Measurements from ENCODE around the gene LPP.

The LPP gene

GRCh38 chr3:188217726-188218125 lies 63.8 kb downstream of the LPP start:
- H3K27me3 ChIP-seq (ENCODE audit: control insufficient read depth, insufficient read depth, low read length) = no peaks in the 10 kb centered on the region
- no peak overlapping the region for H3K9ac ChIP-seq (ENCODE audit: low read depth, low read length)
- no peaks in the 10 kb centered on the region for H3K36me3 ChIP-seq (ENCODE audit: control insufficient read depth, insufficient read depth, low read length)
- H3K4me3 ChIP-seq (ENCODE audit: low read depth, low read length) = no peak overlapping the region
- H3K4me1 ChIP-seq (ENCODE audit: control insufficient read depth, insufficient read depth, low read length) = peaks cover 3% of the 10 kb centered on the region
- no peaks in the 10 kb centered on the region for H3K9me3 ChIP-seq (ENCODE audit: control insufficient read depth, insufficient read depth, low read length)

- H3K4me1 ChIP-seq (ENCODE audit: control insufficient read depth, insufficient read depth, low read length) = peaks cover 6% of the 10 kb centered on the region
- no peaks in the 10 kb centered on the region for H3K9me3 ChIP-seq (ENCODE audit: control insufficient read depth, insufficient read depth, low read length)
These were observed 64.6 kb downstream of the LPP start for GRCh38 chr3:188218603-188219002.

GRCh38 chr3:188219147-188219546 lies 65.2 kb downstream of the LPP start:
- Histone ChIP-seq H3K9ac (ENCODE audit: low read depth, low read length) (no peak overlapping the region), H3K27me3 (ENCODE audit: control insufficient read depth, insufficient read depth, low read length) (no peaks in the 10 kb centered on the region), H3K36me3 (ENCODE audit: control insufficient read depth, insufficient read depth, low read length) (no peaks in the 10 kb centered on the region)

More at GRCh38 chr3:188218603-188219002, 64.6 kb downstream of the LPP start:
- H3K36me3 ChIP-seq (ENCODE audit: control insufficient read depth, insufficient read depth, low read length) = no peaks in the 10 kb centered on the region
- H3K27me3 ChIP-seq (ENCODE audit: control insufficient read depth, insufficient read depth, low read length) = no peaks in the 10 kb centered on the region
- H3K4me3 ChIP-seq (ENCODE audit: low read depth, low read length) = no peak overlapping the region
- H3K9ac ChIP-seq (ENCODE audit: low read depth, low read length) = no peak overlapping the region

GRCh38 chr3:188220097-188220788 lies 66.3 kb downstream of the LPP start:
- no peaks in the 10 kb centered on the region for H3K36me3 ChIP-seq (ENCODE audit: control insufficient read depth, insufficient read depth, low read length)
- no peak overlapping the region for H3K9ac ChIP-seq (ENCODE audit: low read depth, low read length)
- peaks cover 6% of the 10 kb centered on the region for H3K4me1 ChIP-seq (ENCODE audit: control insufficient read depth, insufficient read depth, low read length)
- H3K9me3 ChIP-seq (ENCODE audit: control insufficient read depth, insufficient read depth, low read length) = no peaks in the 10 kb centered on the region
- no peak overlapping the region for H3K4me3 ChIP-seq (ENCODE audit: low read depth, low read length)
- no peaks in the 10 kb centered on the region for H3K27me3 ChIP-seq (ENCODE audit: control insufficient read depth, insufficient read depth, low read length)

More at GRCh38 chr3:188219147-188219546, 65.2 kb downstream of the LPP start:
- Histone ChIP-seq H3K4me3 (ENCODE audit: low read depth, low read length) (no peak overlapping the region), H3K4me1 (ENCODE audit: control insufficient read depth, insufficient read depth, low read length) (peaks cover 6% of the 10 kb centered on the region), H3K9me3 (ENCODE audit: control insufficient read depth, insufficient read depth, low read length) (no peaks in the 10 kb centered on the region)

GRCh38 chr3:188220988-188221818 lies 67.2 kb downstream of the LPP start:
- Histone ChIP-seq H3K4me1 (ENCODE audit: control insufficient read depth, insufficient read depth, low read length) (peaks cover 6% of the 10 kb centered on the region), H3K9ac (ENCODE audit: low read depth, low read length) (no peak overlapping the region), H3K4me3 (ENCODE audit: low read depth, low read length) (no peak overlapping the region), H3K27me3 (ENCODE audit: control insufficient read depth, insufficient read depth, low read length) (no peaks in the 10 kb centered on the region), H3K9me3 (ENCODE audit: control insufficient read depth, insufficient read depth, low read length) (no peaks in the 10 kb centered on the region), H3K36me3 (ENCODE audit: control insufficient read depth, insufficient read depth, low read length) (no peaks in the 10 kb centered on the region)

- no peaks in the 10 kb centered on the region for H3K36me3 ChIP-seq (ENCODE audit: control insufficient read depth, insufficient read depth, low read length)
- no peaks in the 10 kb centered on the region for H3K27me3 ChIP-seq (ENCODE audit: control insufficient read depth, insufficient read depth, low read length)
- no peak overlapping the region for H3K9ac ChIP-seq (ENCODE audit: low read depth, low read length)
- H3K4me3 ChIP-seq (ENCODE audit: low read depth, low read length) = no peak overlapping the region
- H3K4me1 ChIP-seq (ENCODE audit: control insufficient read depth, insufficient read depth, low read length) = peaks cover 3% of the 10 kb centered on the region
- no peaks in the 10 kb centered on the region for H3K9me3 ChIP-seq (ENCODE audit: control insufficient read depth, insufficient read depth, low read length)
These were observed 70.0 kb downstream of the LPP start for GRCh38 chr3:188223936-188224335.

GRCh38 chr3:188227442-188227841 lies 73.5 kb downstream of the LPP start:
- Histone ChIP-seq H3K9me3 (ENCODE audit: control insufficient read depth, insufficient read depth, low read length) (no peaks in the 10 kb centered on the region), H3K4me1 (ENCODE audit: control insufficient read depth, insufficient read depth, low read length) (peaks cover 3% of the 10 kb centered on the region), H3K36me3 (ENCODE audit: control insufficient read depth, insufficient read depth, low read length) (no peaks in the 10 kb centered on the region), H3K9ac (ENCODE audit: low read depth, low read length) (no peak overlapping the region), H3K27me3 (ENCODE audit: control insufficient read depth, insufficient read depth, low read length) (no peaks in the 10 kb centered on the region), H3K4me3 (ENCODE audit: low read depth, low read length) (no peak overlapping the region)

- no peak overlapping the region for H3K9ac ChIP-seq (ENCODE audit: low read depth, low read length)
- H3K36me3 ChIP-seq (ENCODE audit: control insufficient read depth, insufficient read depth, low read length) = no peaks in the 10 kb centered on the region
- no peaks in the 10 kb centered on the region for H3K9me3 ChIP-seq (ENCODE audit: control insufficient read depth, insufficient read depth, low read length)
- H3K27me3 ChIP-seq (ENCODE audit: control insufficient read depth, insufficient read depth, low read length) = no peaks in the 10 kb centered on the region
- H3K4me3 ChIP-seq (ENCODE audit: low read depth, low read length) = no peak overlapping the region
- H3K4me1 ChIP-seq (ENCODE audit: control insufficient read depth, insufficient read depth, low read length) = no peaks in the 10 kb centered on the region
These were observed 75.2 kb downstream of the LPP start for GRCh38 chr3:188229177-188229576.

GRCh38 chr3:188229726-188230125 lies 75.8 kb downstream of the LPP start:
- H3K36me3 ChIP-seq (ENCODE audit: control insufficient read depth, insufficient read depth, low read length) = no peaks in the 10 kb centered on the region
- no peak overlapping the region for H3K4me3 ChIP-seq (ENCODE audit: low read depth, low read length)
- no peaks in the 10 kb centered on the region for H3K27me3 ChIP-seq (ENCODE audit: control insufficient read depth, insufficient read depth, low read length)

GRCh38 chr3:188230962-188231361 lies 77.0 kb downstream of the LPP start:
- H3K9me3 ChIP-seq (ENCODE audit: control insufficient read depth, insufficient read depth, low read length) = no peaks in the 10 kb centered on the region
- H3K36me3 ChIP-seq (ENCODE audit: control insufficient read depth, insufficient read depth, low read length) = no peaks in the 10 kb centered on the region
- no peak overlapping the region for H3K9ac ChIP-seq (ENCODE audit: low read depth, low read length)
- H3K27me3 ChIP-seq (ENCODE audit: control insufficient read depth, insufficient read depth, low read length) = no peaks in the 10 kb centered on the region
- no peak overlapping the region for H3K4me3 ChIP-seq (ENCODE audit: low read depth, low read length)
- H3K4me1 ChIP-seq (ENCODE audit: control insufficient read depth, insufficient read depth, low read length) = no peaks in the 10 kb centered on the region

More at GRCh38 chr3:188229726-188230125, 75.8 kb downstream of the LPP start:
- no peaks in the 10 kb centered on the region for H3K9me3 ChIP-seq (ENCODE audit: control insufficient read depth, insufficient read depth, low read length)
- H3K9ac ChIP-seq (ENCODE audit: low read depth, low read length) = no peak overlapping the region
- H3K4me1 ChIP-seq (ENCODE audit: control insufficient read depth, insufficient read depth, low read length) = no peaks in the 10 kb centered on the region

GRCh38 chr3:188231456-188231855 lies 77.5 kb downstream of the LPP start:
- Histone ChIP-seq H3K9ac (ENCODE audit: low read depth, low read length) (no peak overlapping the region), H3K4me1 (ENCODE audit: control insufficient read depth, insufficient read depth, low read length) (no peaks in the 10 kb centered on the region), H3K4me3 (ENCODE audit: low read depth, low read length) (no peak overlapping the region), H3K27me3 (ENCODE audit: control insufficient read depth, insufficient read depth, low read length) (no peaks in the 10 kb centered on the region), H3K9me3 (ENCODE audit: control insufficient read depth, insufficient read depth, low read length) (no peaks in the 10 kb centered on the region), H3K36me3 (ENCODE audit: control insufficient read depth, insufficient read depth, low read length) (no peaks in the 10 kb centered on the region)

- no peaks in the 10 kb centered on the region for H3K36me3 ChIP-seq (ENCODE audit: control insufficient read depth, insufficient read depth, low read length)
- H3K9ac ChIP-seq (ENCODE audit: low read depth, low read length) = no peak overlapping the region
- H3K4me1 ChIP-seq (ENCODE audit: control insufficient read depth, insufficient read depth, low read length) = no peaks in the 10 kb centered on the region
- no peaks in the 10 kb centered on the region for H3K9me3 ChIP-seq (ENCODE audit: control insufficient read depth, insufficient read depth, low read length)
- no peak overlapping the region for H3K4me3 ChIP-seq (ENCODE audit: low read depth, low read length)
- no peaks in the 10 kb centered on the region for H3K27me3 ChIP-seq (ENCODE audit: control insufficient read depth, insufficient read depth, low read length)
These were observed 78.7 kb downstream of the LPP start for GRCh38 chr3:188232656-188233055.
